Liver (tissue), 9 donors: ENCODE data around the gene BTG2. TPM values are rescaled to one million over a fixed set of nuclear protein-coding genes. Genes with fewer than 3 reads are reported as not detected.

Experiments
- DNase-seq: peaks from one replicate; pipeline ENCODE4 v3.0.0-alpha.2; 2017; ENCODE audit warnings: low spot score
- H3K27ac ChIP-seq, 2 donors: one replicate each; pipeline ENCODE4 v1.7.0; 2013; ENCODE audit warnings: inconsistent platforms in 2 of 2, low read length in 2 of 2, control low read depth in 1 of 2, low read depth in 1 of 2, mild to moderate bottlenecking in 1 of 2
- H3K27me3 ChIP-seq, 4 donors: one replicate each; pipeline versions ENCODE4 v1.6.1 to v1.7.0; 2013; ENCODE audit warnings: low read length in 3 of 4, inconsistent platforms in 1 of 4, mild to moderate bottlenecking in 1 of 4, moderate library complexity in 1 of 4; ENCODE audit not compliant: control insufficient read depth in 4 of 4, insufficient read depth in 4 of 4
- H3K36me3 ChIP-seq, 4 donors: one replicate each; pipeline versions ENCODE4 v1.6.1 to v1.7.0; 2013; ENCODE audit warnings: low read length in 3 of 4, mild to moderate bottlenecking in 3 of 4, low read depth in 1 of 4, moderate library complexity in 1 of 4; ENCODE audit not compliant: control insufficient read depth in 4 of 4, insufficient read depth in 3 of 4
- H3K4me1 ChIP-seq, 4 donors: one replicate each; pipeline versions ENCODE4 v1.6.1 to v1.7.0; 2013; ENCODE audit warnings: low read length in 3 of 4, mild to moderate bottlenecking in 3 of 4, moderate library complexity in 1 of 4; ENCODE audit not compliant: control insufficient read depth in 4 of 4, insufficient read depth in 4 of 4
- H3K4me3 ChIP-seq, 3 donors: one replicate each; pipeline versions ENCODE4 v1.6.1 to v1.7.0; 2013; ENCODE audit warnings: low read length in 3 of 3, control low read depth in 1 of 3, low read depth in 1 of 3, mild to moderate bottlenecking in 1 of 3
- H3K9ac ChIP-seq, 2 donors: one replicate each; pipeline ENCODE4 v1.7.0; 2013; ENCODE audit warnings: low read length in 2 of 2, mild to moderate bottlenecking in 2 of 2, moderate library complexity in 2 of 2, control low read depth in 1 of 2, low read depth in 1 of 2
- H3K9me3 ChIP-seq, 4 donors: one replicate each; pipeline versions ENCODE4 v1.6.1 to v1.7.0; 2013; ENCODE audit warnings: low read length in 3 of 4; ENCODE audit not compliant: control insufficient read depth in 4 of 4
- CTCF ChIP-seq: fragments of 150-350 bp; IDR thresholded peaks from 2 replicates; pipeline ENCODE4 v1.5.1; 2017; ENCODE audit warnings: improper control_type of control experiment, low read depth, low read length; ENCODE audit not compliant: missing input control
- EGR1 ChIP-seq, 2 donors: IDR thresholded peaks; 2 replicates each; pipeline ENCODE4 v1.6.1; 2016 to 2018; ENCODE audit warnings: antibody characterized with exemption in 2 of 2, low read depth in 2 of 2
- FOXA1 ChIP-seq: IDR thresholded peaks from 2 replicates; pipeline ENCODE4 v1.6.1; 2016; ENCODE audit warnings: antibody characterized with exemption
- FOXA2 ChIP-seq: IDR thresholded peaks from 2 replicates; pipeline ENCODE4 v1.6.1; 2016; ENCODE audit warnings: antibody characterized with exemption
- HNF4A ChIP-seq, 2 donors: conservative IDR thresholded peaks; 2 replicates each; pipeline ENCODE4 v1.6.1; 2016; ENCODE audit warnings: antibody characterized with exemption in 2 of 2, mild to moderate bottlenecking in 2 of 2
- MAX ChIP-seq: IDR thresholded peaks from 2 replicates; pipeline ENCODE4 v1.6.1; 2016; ENCODE audit warnings: antibody characterized with exemption
- RAD21 ChIP-seq, 2 donors: IDR thresholded peaks; 2 replicates each; pipeline ENCODE4 v1.6.1; 2016; ENCODE audit warnings: antibody characterized with exemption in 2 of 2, mild to moderate bottlenecking in 2 of 2
- REST ChIP-seq: IDR thresholded peaks from 2 replicates; pipeline ENCODE4 v1.6.1; 2016; ENCODE audit warnings: antibody characterized with exemption, mild to moderate bottlenecking
- SP1 ChIP-seq: IDR thresholded peaks from 2 replicates; pipeline ENCODE4 v1.6.1; 2018; ENCODE audit warnings: antibody characterized with exemption, mild to moderate bottlenecking
- WGBS: extraction: QIAGEN DNeasy Blood & Tissue Kit; methylation state at CpG from one replicate; pipeline ENCODE4 v1.1.7; 2013; 5-methylcytosine and 5-hydroxymethylcytosine counted together
- polyA plus RNA-seq, 2 donors: library from polyadenylated mRNA; stranded (reverse) in 1 of 2; unstranded in 1 of 2; fragments of 200-250 nt in 1 of 2; fragments of >200 nt in 1 of 2; fragmentation: Nextera tagmentation in 1 of 2; extraction: Ambion mirVana in 1 of 2; gene quantifications; one replicate each; pipeline versions ENCODE4 v1.2.1 to v1.2.3, GENCODE V29; 2013 to 2015
- total RNA-seq, 2 donors: library from RNA; depleted of rRNA; stranded (reverse); fragments of >200 nt; gene quantifications; one replicate each; pipeline ENCODE4 v1.2.3, GENCODE V29; 2014
- donor health status: healthy.
- donor health status: healthy.
- donor health status: healthy.
- donor health status: healthy.
- donor health status: healthy.

BTG2 gene
- total and polyA plus RNA-seq, 4 donors = 3.8 to 52.5 (median 4.8) TPM

GRCh38 chr1:203342192-203342940 is 37.0 kb downstream of the BTG2 start:
- Histone ChIP-seq H3K9ac (no peak overlapping the region), H3K36me3 (no peaks in the 10 kb centered on the region), H3K9me3 (no peaks in the 10 kb centered on the region), H3K4me1 (peaks cover 0 to 7% (median 5%) of the 10 kb centered on the region in 4 donors), H3K27ac (no peak overlapping the region), H3K27me3 (no peaks in the 10 kb centered on the region), H3K4me3 (no peak overlapping the region)
- peak; percentile 70 for TF ChIP-seq CTCF
- peak; percentile 56 to 78 for TF ChIP-seq RAD21 (IDR thresholded peaks at IDR 0.05)
- TF ChIP-seq SP1 = no peak
- no peak for TF ChIP-seq REST
- TF ChIP-seq HNF4A (conservative IDR thresholded peaks at IDR 0.05) = peak in 1 of 2 donors; percentile 18
- DNase-seq = peak; percentile 66
- 50% methylated on average over 23 of the region's 23 CpGs for WGBS

- Histone ChIP-seq H3K27me3 (peaks cover 0 to 6% (median 0%) of the 10 kb centered on the region in 4 donors), H3K27ac (no peak overlapping the region), H3K4me3 (no peak overlapping the region), H3K9ac (no peak overlapping the region), H3K4me1 (peaks cover 0 to 7% (median 5%) of the 10 kb centered on the region in 4 donors), H3K36me3 (no peaks in the 10 kb centered on the region), H3K9me3 (no peaks in the 10 kb centered on the region)
- DNase-seq = no peak
- WGBS = 83% methylated on average over 9 of the region's 9 CpGs
- TF ChIP-seq MAX (no peak), FOXA2 (no peak), SP1 (no peak), EGR1 (IDR thresholded peaks at IDR 0.05; ENCODE audit: low read depth in 2 of 2) (no peak), CTCF (no peak), FOXA1 (no peak)
These were observed 38.8 kb downstream of the BTG2 start for GRCh38 chr1:203343956-203344754.
